Measurements from ENCODE around the gene ATP2C1. TPM values are rescaled to one million over a fixed set of nuclear protein-coding genes. Genes with fewer than 3 reads are reported as not detected.

ATP2C1 gene
- total and polyA plus RNA-seq, 2 donors (not counting 3 experiments of a cell fraction or from before 2014, with no cell fraction given) = 50.1 to 73.3 TPM

DNA sequence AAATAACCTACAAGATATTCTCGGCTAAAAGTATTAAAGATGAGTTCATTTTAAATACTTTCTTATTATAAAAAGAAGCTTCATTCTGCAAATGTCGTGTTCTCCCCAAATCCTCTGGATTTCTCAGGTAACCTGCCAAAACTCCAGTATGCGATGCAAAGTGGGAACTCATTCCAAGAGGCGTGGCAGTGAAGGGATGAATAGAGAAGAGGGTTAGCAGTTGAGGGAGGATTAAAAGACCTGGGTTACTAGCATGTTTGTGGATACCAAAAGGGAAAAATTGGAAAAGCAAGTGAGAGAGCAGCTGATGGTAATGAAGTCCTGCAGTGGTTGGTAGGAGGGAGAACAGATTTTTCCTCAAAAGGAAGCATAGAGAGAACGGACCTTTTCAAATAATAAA, 61.6 kb downstream of the ATP2C1 start:
- H3K9ac ChIP-seq (replicated peaks; ENCODE audit: extremely low read depth, insufficient read depth, low read length) = no peak overlapping the region
- no peaks in the 10 kb centered on the region for H3K4me1 ChIP-seq (ENCODE audit: control insufficient read depth, extremely low read depth, insufficient read depth, low read length)
- no peaks in the 10 kb centered on the region for H3K79me2 ChIP-seq (ENCODE audit: control insufficient read depth, insufficient read depth, low read length)
- intact Hi-C loops (cut with micrococcal nuclease) = no loop called here
- H3K27ac ChIP-seq (ENCODE audit: insufficient read depth, low read depth, low read length) = no peak overlapping the region
- ChIA-PET POLR2A (no interaction called here), CTCF (interaction anchor here (1.7 kb wide), 1 partner anchor 62 kb away, joined by 4 read pairs; the partner anchor contains the start of gene ATP2C1)
- DNase-seq (ENCODE audit: low read depth, low spot score) (no peak), FAIRE-seq (no peak)
- no peaks in the 10 kb centered on the region for H3K9me3 ChIP-seq (replicated peaks; ENCODE audit: control insufficient read depth, insufficient read depth, low read length)
- H3K36me3 ChIP-seq (ENCODE audit: control insufficient read depth in 2 of 2, extremely low read depth in 1 of 2, insufficient read depth in 2 of 2, low read length in 2 of 2) = peaks cover 2 to 8% of the 10 kb centered on the region in 2 experiments
- TF ChIP-seq POLR2AphosphoS5 (IDR thresholded peaks at IDR 0.05; ENCODE audit: insufficient read depth, low read depth, low read length) (no peak), MYC (IDR thresholded peaks at IDR 0.05; ENCODE audit: low read depth, low read length) (no peak), FOS (IDR thresholded peaks at IDR 0.05; ENCODE audit: borderline replicate concordance, insufficient read depth, low read length) (no peak)
- H3K4me3 ChIP-seq (replicated peaks in 1 of 3; ENCODE audit: insufficient read depth in 1 of 3, low read depth in 1 of 3, low read length in 3 of 3) = no peak overlapping the region
- no peaks in the 10 kb centered on the region for H4K20me1 ChIP-seq (replicated peaks; ENCODE audit: control insufficient read depth, extremely low read depth, insufficient read depth, low read length)
- H3K4me2 ChIP-seq (ENCODE audit: insufficient read depth, low read length) = no peak overlapping the region
- no TSS peak for BruUV-seq (replicated peaks)
- dilution Hi-C loops (cut with MboI; ENCODE audit: extremely low pct_ligation_motif_present, low sequenced_read_pairs) = no loop called here
- no peaks in the 10 kb centered on the region for H3K27me3 ChIP-seq (ENCODE audit: control insufficient read depth in 2 of 2, insufficient read depth in 2 of 2, low read length in 2 of 2)
- H2AFZ ChIP-seq (ENCODE audit: low read depth, low read length) = no peak overlapping the region
- H3K9me1 ChIP-seq (replicated peaks; ENCODE audit: control insufficient read depth, extremely low read depth, insufficient read depth, low read length) = no peaks in the 10 kb centered on the region

DNA sequence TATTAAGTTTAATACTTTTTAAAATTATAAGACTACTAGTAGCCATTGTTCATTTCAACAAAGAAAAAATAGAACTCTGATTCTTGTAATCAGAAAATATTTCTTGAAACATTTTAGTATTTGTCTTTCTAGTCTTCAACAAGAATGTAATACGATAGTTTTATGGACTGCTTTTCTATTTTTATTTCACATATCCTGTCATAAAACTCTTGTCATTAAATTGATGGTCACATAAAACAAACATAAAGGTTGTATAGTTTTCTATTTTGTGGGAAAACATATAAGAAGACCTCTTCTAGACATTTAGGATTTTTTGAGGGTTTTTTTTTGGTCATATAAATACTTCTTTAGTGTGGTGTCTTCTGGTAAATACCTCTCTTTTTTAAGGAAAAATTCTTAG, 62.4 kb downstream of the ATP2C1 start:
- Histone ChIP-seq H3K79me2 (ENCODE audit: control insufficient read depth, insufficient read depth, low read length) (no peaks in the 10 kb centered on the region), H3K27ac (ENCODE audit: insufficient read depth, low read depth, low read length) (no peak overlapping the region), H3K4me2 (ENCODE audit: insufficient read depth, low read length) (no peak overlapping the region), H3K9me1 (replicated peaks; ENCODE audit: control insufficient read depth, extremely low read depth, insufficient read depth, low read length) (no peaks in the 10 kb centered on the region), H3K4me3 (replicated peaks in 1 of 3; ENCODE audit: insufficient read depth in 1 of 3, low read depth in 1 of 3, low read length in 3 of 3) (no peak overlapping the region), H3K36me3 (ENCODE audit: control insufficient read depth in 2 of 2, extremely low read depth in 1 of 2, insufficient read depth in 2 of 2, low read length in 2 of 2) (peaks cover 2 to 9% of the 10 kb centered on the region in 2 experiments), H3K4me1 (ENCODE audit: control insufficient read depth, extremely low read depth, insufficient read depth, low read length) (no peaks in the 10 kb centered on the region), H4K20me1 (replicated peaks; ENCODE audit: control insufficient read depth, extremely low read depth, insufficient read depth, low read length) (no peaks in the 10 kb centered on the region), H3K27me3 (ENCODE audit: control insufficient read depth in 2 of 2, insufficient read depth in 2 of 2, low read length in 2 of 2) (no peaks in the 10 kb centered on the region), H3K9ac (replicated peaks; ENCODE audit: extremely low read depth, insufficient read depth, low read length) (no peak overlapping the region), H3K9me3 (replicated peaks; ENCODE audit: control insufficient read depth, insufficient read depth, low read length) (no peaks in the 10 kb centered on the region), H2AFZ (ENCODE audit: low read depth, low read length) (no peak overlapping the region)
- TF ChIP-seq, protein P1, sequence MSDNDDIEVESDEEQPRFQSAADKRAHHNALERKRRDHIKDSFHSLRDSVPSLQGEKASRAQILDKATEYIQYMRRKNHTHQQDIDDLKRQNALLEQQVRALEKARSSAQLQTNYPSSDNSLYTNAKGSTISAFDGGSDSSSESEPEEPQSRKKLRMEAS (IDR thresholded peaks at IDR 0.05; ENCODE audit: insufficient read depth, insufficient read length) = no peak
- TF ChIP-seq GATA2 (IDR thresholded peaks at IDR 0.05; ENCODE audit: insufficient read depth, insufficient read length, low read depth, low read length) (no peak), POLR2A (IDR thresholded peaks at IDR 0.05; ENCODE audit: low read depth, low read length) (no peak), JUN (IDR thresholded peaks at IDR 0.05; ENCODE audit: borderline replicate concordance, insufficient read depth, insufficient read length, low read depth) (no peak), FOS (IDR thresholded peaks at IDR 0.05; ENCODE audit: borderline replicate concordance, insufficient read depth, low read length) (no peak), MYC (IDR thresholded peaks at IDR 0.05; ENCODE audit: low read depth, low read length) (no peak), EZH2 (IDR thresholded peaks at IDR 0.05; ENCODE audit: borderline replicate concordance, low read depth, low read length, severe bottlenecking) (no peak), POLR2AphosphoS5 (IDR thresholded peaks at IDR 0.05; ENCODE audit: insufficient read depth, low read depth, low read length) (no peak)
- TF ChIP-seq, protein P2, sequence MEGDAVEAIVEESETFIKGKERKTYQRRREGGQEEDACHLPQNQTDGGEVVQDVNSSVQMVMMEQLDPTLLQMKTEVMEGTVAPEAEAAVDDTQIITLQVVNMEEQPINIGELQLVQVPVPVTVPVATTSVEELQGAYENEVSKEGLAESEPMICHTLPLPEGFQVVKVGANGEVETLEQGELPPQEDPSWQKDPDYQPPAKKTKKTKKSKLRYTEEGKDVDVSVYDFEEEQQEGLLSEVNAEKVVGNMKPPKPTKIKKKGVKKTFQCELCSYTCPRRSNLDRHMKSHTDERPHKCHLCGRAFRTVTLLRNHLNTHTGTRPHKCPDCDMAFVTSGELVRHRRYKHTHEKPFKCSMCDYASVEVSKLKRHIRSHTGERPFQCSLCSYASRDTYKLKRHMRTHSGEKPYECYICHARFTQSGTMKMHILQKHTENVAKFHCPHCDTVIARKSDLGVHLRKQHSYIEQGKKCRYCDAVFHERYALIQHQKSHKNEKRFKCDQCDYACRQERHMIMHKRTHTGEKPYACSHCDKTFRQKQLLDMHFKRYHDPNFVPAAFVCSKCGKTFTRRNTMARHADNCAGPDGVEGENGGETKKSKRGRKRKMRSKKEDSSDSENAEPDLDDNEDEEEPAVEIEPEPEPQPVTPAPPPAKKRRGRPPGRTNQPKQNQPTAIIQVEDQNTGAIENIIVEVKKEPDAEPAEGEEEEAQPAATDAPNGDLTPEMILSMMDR (IDR thresholded peaks at IDR 0.05; ENCODE audit: extremely low read depth in 1 of 2, insufficient read depth in 1 of 2, low read depth in 1 of 2, low read length in 2 of 2) = no peak
- no peak for DNase-seq (ENCODE audit: low read depth, low spot score)
- no TSS peak for BruUV-seq (replicated peaks)
- no peak for FAIRE-seq
- CTCF ChIA-PET = interaction anchor here (1.7 kb wide), 1 partner anchor 63 kb away, joined by 4 read pairs; the partner anchor contains the start of gene ATP2C1
- intact Hi-C loops (cut with micrococcal nuclease) (no loop called here), dilution Hi-C loops (cut with MboI; ENCODE audit: extremely low pct_ligation_motif_present, low sequenced_read_pairs) (no loop called here)
- POLR2A ChIA-PET = no interaction called here

Measured in endothelial cell of umbilical vein (primary cell).